Endodermal cell (in vitro differentiated cells): Measurements from ENCODE around the gene STAM. TPM values are rescaled to one million over a fixed set of nuclear protein-coding genes. Genes with fewer than 3 reads are reported as not detected.

Experiments used
- DNase-seq: peaks from one replicate; pipeline ENCODE4 v3.0.0-alpha.2; 2017
- H3K27ac ChIP-seq: 2 replicates; pipeline ENCODE4 v1.5.1; 2013; ENCODE audit warnings: mild to moderate bottlenecking, low read depth, low read length, moderate library complexity
- H3K27me3 ChIP-seq: 2 replicates; pipeline ENCODE4 v1.6.1; 2013; ENCODE audit warnings: mild to moderate bottlenecking, low read length, moderate library complexity; ENCODE audit not compliant: insufficient read depth, control insufficient read depth, poor library complexity, severe bottlenecking
- H3K36me3 ChIP-seq: 2 replicates; pipeline ENCODE4 v1.7.0; 2013; ENCODE audit warnings: mild to moderate bottlenecking, low read length, moderate library complexity; ENCODE audit not compliant: control insufficient read depth, insufficient read depth
- H3K4me1 ChIP-seq: one replicate; pipeline ENCODE4 v1.7.0; 2013; ENCODE audit warnings: low read length; ENCODE audit not compliant: control insufficient read depth, insufficient read depth
- H3K4me3 ChIP-seq: 2 replicates; pipeline ENCODE4 v1.5.1; 2013; ENCODE audit warnings: mild to moderate bottlenecking, low read length, moderate library complexity
- H3K9ac ChIP-seq: 2 replicates; pipeline ENCODE4 v1.6.1; 2013; ENCODE audit warnings: mild to moderate bottlenecking, low read length, moderate library complexity; ENCODE audit not compliant: poor library complexity, severe bottlenecking; ENCODE audit errors: extremely low read depth
- H3K9me3 ChIP-seq: 2 replicates; pipeline ENCODE4 v1.6.1; 2013; ENCODE audit warnings: mild to moderate bottlenecking, low read length, moderate library complexity; ENCODE audit not compliant: control insufficient read depth
- H3K27ac Mint-ChIP-seq: 2 replicates; pipeline ENCODE4 v1.8.0; 2020; ENCODE audit warnings: mixed read lengths
- H3K27me3 Mint-ChIP-seq: 2 replicates; pipeline ENCODE4 v1.8.0; 2021; ENCODE audit warnings: mild to moderate bottlenecking, mixed read lengths; ENCODE audit not compliant: insufficient read depth
- H3K36me3 Mint-ChIP-seq: 2 replicates; pipeline ENCODE4 v1.8.0; 2020; ENCODE audit warnings: low read depth, mixed read lengths
- H3K4me1 Mint-ChIP-seq: 2 replicates; pipeline ENCODE4 v1.8.0; 2020; ENCODE audit warnings: mixed read lengths
- H3K4me3 Mint-ChIP-seq: 2 replicates; pipeline ENCODE4 v1.8.0; 2020; ENCODE audit warnings: mild to moderate bottlenecking, moderate library complexity, mixed read lengths
- H3K9me3 Mint-ChIP-seq: 2 replicates; pipeline ENCODE4 v1.8.0; 2020; ENCODE audit warnings: mild to moderate bottlenecking, mixed read lengths
- WGBS, 2 experiments: methylation state at CpG; one replicate each; pipeline versions ENCODE4 v1.1.5 to v1.1.7; 2013; ENCODE audit warnings: missing lambda C conversion rate in 2 of 2, mixed read lengths in 1 of 2; ENCODE audit not compliant: insufficient coverage in 1 of 2, insufficient read length in 1 of 2; 5-methylcytosine and 5-hydroxymethylcytosine counted together
- total RNA-seq, 2 donors: library from RNA; stranded (reverse); fragmentation: NEBNext Ultra II Directional in 1 of 2; extraction: Animal tissue kit (Norgen Biotek cat#: 25700) in 1 of 2; gene quantifications; 2 replicates in 1 of 2; 3 replicates in 1 of 2; pipeline ENCODE4 v1.2.1, GENCODE V29; 2021
- TF ChIP-seq, protein P1 (sequence below): fragments of 200-600 bp; sonication (generic); conservative IDR thresholded peaks from 2 replicates; pipeline ENCODE4 v1.5.0; 2021; ENCODE audit warnings: antibody characterized with exemption, mild to moderate bottlenecking

The STAM gene
- total RNA-seq, 2 donors from 2014 or later, result 26.7 to 30.0 TPM

GRCh38 chr10:17736223-17736622 lies 92.3 kb downstream of the STAM start:
- TF ChIP-seq, protein P1, sequence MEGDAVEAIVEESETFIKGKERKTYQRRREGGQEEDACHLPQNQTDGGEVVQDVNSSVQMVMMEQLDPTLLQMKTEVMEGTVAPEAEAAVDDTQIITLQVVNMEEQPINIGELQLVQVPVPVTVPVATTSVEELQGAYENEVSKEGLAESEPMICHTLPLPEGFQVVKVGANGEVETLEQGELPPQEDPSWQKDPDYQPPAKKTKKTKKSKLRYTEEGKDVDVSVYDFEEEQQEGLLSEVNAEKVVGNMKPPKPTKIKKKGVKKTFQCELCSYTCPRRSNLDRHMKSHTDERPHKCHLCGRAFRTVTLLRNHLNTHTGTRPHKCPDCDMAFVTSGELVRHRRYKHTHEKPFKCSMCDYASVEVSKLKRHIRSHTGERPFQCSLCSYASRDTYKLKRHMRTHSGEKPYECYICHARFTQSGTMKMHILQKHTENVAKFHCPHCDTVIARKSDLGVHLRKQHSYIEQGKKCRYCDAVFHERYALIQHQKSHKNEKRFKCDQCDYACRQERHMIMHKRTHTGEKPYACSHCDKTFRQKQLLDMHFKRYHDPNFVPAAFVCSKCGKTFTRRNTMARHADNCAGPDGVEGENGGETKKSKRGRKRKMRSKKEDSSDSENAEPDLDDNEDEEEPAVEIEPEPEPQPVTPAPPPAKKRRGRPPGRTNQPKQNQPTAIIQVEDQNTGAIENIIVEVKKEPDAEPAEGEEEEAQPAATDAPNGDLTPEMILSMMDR, result peak; percentile 25
- Histone ChIP-seq H3K4me3 (no peak overlapping the region), H3K4me1 (no peaks in the 10 kb centered on the region), H3K27ac (no peak overlapping the region), H3K9ac (no peak overlapping the region), H3K9me3 (no peaks in the 10 kb centered on the region), H3K27me3 (no peaks in the 10 kb centered on the region), H3K36me3 (no peaks in the 10 kb centered on the region)
- H3K27ac Mint-ChIP-seq, result no peak overlapping the region
- no peaks in the 10 kb centered on the region for H3K9me3 Mint-ChIP-seq
- WGBS, 2 experiments, result 96% methylated on average over 2 of the region's 2 CpGs; no CpG with 5 or more reads in 1 of the 2 experiments
- H3K4me1 Mint-ChIP-seq, result no peaks in the 10 kb centered on the region
- no peaks in the 10 kb centered on the region for H3K36me3 Mint-ChIP-seq
- H3K27me3 Mint-ChIP-seq, result no peaks in the 10 kb centered on the region
- H3K4me3 Mint-ChIP-seq, result no peak overlapping the region
- no peak for DNase-seq

DNA sequence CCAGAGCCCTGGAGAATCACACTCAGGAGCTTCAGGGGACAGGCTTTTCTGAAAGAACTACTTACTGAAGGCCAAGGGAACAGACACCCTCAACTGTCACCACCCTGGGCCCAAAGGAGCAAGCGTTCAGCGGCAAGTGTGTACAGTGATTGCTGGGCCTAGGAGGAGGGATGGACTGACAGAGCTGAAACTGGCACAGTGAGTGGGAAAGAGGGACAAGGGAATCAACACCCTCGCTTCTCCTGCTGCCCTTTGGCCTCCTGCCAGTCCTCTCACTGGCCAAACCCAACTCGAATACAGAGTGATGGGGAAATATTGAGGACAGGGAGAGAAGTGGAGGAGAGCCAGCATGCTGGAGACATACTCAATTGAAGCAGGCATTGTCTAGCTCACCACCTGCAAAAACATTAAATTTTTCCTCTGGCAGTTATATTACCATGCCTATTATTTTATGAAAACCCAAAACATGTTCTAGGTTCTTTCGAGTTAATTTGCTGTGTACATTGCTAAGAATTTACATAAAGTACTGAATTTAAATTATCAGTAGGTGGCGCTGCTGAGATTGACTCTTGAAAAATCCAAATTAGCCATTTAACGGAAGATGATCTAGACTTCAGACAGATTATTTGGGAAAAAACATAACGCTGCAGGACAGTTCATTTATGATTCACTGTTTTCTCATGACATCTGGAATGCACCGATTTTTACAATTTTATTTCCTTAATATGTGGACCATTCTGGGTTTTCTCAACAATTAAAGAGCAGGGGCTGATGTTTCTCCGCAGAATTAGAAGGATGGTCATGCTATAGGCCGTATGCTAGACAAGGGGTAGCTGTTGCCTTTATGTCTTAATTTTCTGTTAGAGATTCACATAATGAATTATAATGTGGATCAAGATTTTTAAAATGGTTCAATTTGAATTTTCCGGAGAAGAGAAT lies 93.3 kb downstream of the STAM start:
- H3K4me3 Mint-ChIP-seq, result no peak overlapping the region
- TF ChIP-seq, protein P1, result peak; percentile 79
- no peaks in the 10 kb centered on the region for H3K9me3 ChIP-seq
- whole genome bisulfite sequencing, 2 experiments, result 66 to 68% methylated on average over 9 to 12 of the region's 12 CpGs
- no peaks in the 10 kb centered on the region for H3K36me3 Mint-ChIP-seq
- H3K27ac ChIP-seq, result no peak overlapping the region
- H3K27me3 ChIP-seq, result no peaks in the 10 kb centered on the region
- no peaks in the 10 kb centered on the region for H3K4me1 Mint-ChIP-seq
- H3K27me3 Mint-ChIP-seq, result no peaks in the 10 kb centered on the region
- H3K27ac Mint-ChIP-seq, result no peak overlapping the region
- no peaks in the 10 kb centered on the region for H3K9me3 Mint-ChIP-seq
- DNase-seq, result no peak
- H3K36me3 ChIP-seq, result no peaks in the 10 kb centered on the region
- H3K4me1 ChIP-seq, result no peaks in the 10 kb centered on the region
- no peak overlapping the region for H3K9ac ChIP-seq
- no peak overlapping the region for H3K4me3 ChIP-seq

GRCh38 chr10:17740668-17741067 lies 96.7 kb downstream of the STAM start:
- 100% methylated on average over 1 of the region's 1 CpG for whole genome bisulfite sequencing, 2 experiments
- no peaks in the 10 kb centered on the region for H3K9me3 Mint-ChIP-seq
- Histone ChIP-seq H3K27ac (no peak overlapping the region), H3K9ac (no peak overlapping the region), H3K9me3 (no peaks in the 10 kb centered on the region), H3K36me3 (no peaks in the 10 kb centered on the region), H3K27me3 (no peaks in the 10 kb centered on the region), H3K4me3 (no peak overlapping the region), H3K4me1 (no peaks in the 10 kb centered on the region)
- no peaks in the 10 kb centered on the region for H3K4me1 Mint-ChIP-seq
- no peaks in the 10 kb centered on the region for H3K27me3 Mint-ChIP-seq
- TF ChIP-seq, protein P1, result no peak
- H3K36me3 Mint-ChIP-seq, result no peaks in the 10 kb centered on the region
- no peak overlapping the region for H3K4me3 Mint-ChIP-seq
- H3K27ac Mint-ChIP-seq, result no peak overlapping the region
- no peak for DNase-seq
